HG03520 (cell line): Measurements from ENCODE around the gene CLDN8.

ENCODE experiments used
- ATAC-seq: cut with Tn5 transposase; IDR thresholded peaks from one replicate; pipeline ENCODE4 v1.9.1; 2021; ENCODE audit warnings: mild to moderate bottlenecking, moderate library complexity; ENCODE audit not compliant: unreplicated experiment

CLDN8 gene

GRCh38 chr21:30206551-30207251 is 9.2 kb downstream of the CLDN8 start:
- no peak for ATAC-seq

- no peak for ATAC-seq
Observed at GRCh38 chr21:30200000-30200399, 15.9 kb downstream of the CLDN8 start.

- ATAC-seq = no peak
Observed at GRCh38 chr21:30194701-30195299, 21.1 kb downstream of the CLDN8 start.

- ATAC-seq = no peak
Observed at GRCh38 chr21:30193201-30193600, 22.7 kb downstream of the CLDN8 start.

GRCh38 chr21:30190554-30190953 is 25.3 kb downstream of the CLDN8 start:
- no peak for ATAC-seq

DNA sequence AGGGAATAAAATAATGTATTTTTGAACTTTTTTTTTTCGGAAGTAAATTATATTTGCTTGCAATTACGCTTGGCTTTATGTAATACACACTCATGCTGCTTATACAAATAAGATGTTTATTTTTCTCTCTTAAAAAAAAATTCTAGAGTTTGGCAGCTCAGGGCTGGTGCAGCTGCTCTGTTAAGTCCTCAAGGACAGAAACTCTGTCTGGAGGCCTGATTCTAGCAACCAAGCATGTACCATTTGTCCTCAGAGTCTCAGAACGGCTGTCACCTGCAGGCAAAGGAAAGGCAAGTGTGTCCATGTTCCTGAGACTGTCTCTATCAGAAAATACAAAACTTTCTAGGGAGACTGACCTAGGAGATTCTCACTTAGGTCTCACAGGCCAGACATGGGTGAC is 26.1 kb downstream of the CLDN8 start:
- ATAC-seq = no peak

DNA sequence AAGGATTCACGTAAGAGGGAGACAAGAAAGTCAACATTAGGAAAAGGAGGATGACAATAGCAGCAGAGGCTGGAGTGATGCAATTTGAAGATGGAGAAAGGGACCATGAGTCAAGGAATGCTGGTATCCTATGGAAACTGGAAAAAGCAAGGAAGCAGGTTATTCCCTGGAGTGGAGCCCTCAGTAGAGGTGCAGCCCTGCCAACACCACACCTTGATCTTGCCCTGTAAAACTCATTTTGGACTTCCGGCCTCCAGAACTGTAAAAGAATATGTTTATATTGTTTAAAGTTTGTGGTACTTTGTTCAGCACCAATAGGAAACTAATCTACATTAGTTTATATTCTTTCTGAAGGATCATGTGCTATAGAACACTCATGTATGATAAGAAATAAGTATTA is 29.7 kb downstream of the CLDN8 start:
- ATAC-seq = no peak

- no peak for ATAC-seq
Observed at GRCh38 chr21:30168086-30168485, 47.8 kb downstream of the CLDN8 start.

- no peak for ATAC-seq
Observed at GRCh38 chr21:30166705-30167104, 49.2 kb downstream of the CLDN8 start, which contains the start of gene CLDN17. Gene CLDN17 (minus strand): TSS chr21:30166805. CDS start chr21:30166617, 188 bp downstream.

DNA sequence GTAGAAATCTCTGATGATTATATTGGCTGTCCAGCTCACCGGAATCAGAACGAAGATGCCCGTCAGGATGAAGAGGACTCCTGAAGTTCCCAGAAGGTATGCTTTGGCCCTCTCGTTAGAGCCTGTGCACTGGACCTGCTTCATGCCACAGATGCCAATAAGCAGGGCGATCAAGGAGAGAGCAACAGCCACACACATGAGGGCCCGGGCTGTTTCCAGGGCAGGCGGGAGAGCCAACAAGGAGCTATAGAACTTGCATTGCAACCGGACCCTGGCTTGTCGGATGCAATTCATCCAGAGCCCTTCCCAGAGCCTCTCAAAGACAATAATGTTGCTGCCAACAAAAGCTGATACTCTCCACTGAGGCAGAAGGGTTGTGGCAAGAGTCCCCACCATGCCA is 49.7 kb downstream of the CLDN8 start:
- no peak for ATAC-seq

DNA sequence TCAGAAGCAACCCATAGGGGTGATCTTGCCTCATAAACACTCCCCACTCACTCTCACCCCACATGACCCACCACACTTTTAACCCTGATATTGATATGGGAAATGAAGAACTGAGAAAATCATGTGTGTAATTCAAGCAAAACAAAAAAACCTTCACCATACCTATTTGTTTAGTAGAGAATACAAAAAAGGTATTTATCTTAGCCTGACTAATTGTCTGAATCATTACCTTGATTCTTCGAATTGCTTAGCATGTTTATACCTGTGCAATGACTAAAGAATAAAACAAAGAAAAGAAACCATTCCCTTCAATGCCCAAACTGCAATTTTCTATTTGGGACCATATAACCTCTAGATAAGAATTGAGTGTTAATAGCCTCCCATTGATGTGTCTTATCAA is 51.1 kb downstream of the CLDN8 start:
- no peak for ATAC-seq
